ENCODE measurements around the gene MARVELD1. TPM values are rescaled to one million over a fixed set of nuclear protein-coding genes. Genes with fewer than 3 reads are reported as not detected.

Gene MARVELD1
- total RNA-seq, 5 donors from 2014 or later (not counting 1 experiment from before 2014, with no cell fraction given), result 1.3 to 2.4 (median 1.5) TPM

- ChIA-PET CTCF (interaction anchor here (0.8 to 1.6 kb wide), 3 partner anchors 10 to 1085 kb away, joined by 3 to 6 read pairs (median 3); no protein-coding TSS in a partner anchor), POLR2A (interaction anchor here in 1 of 2 donors (0.6 kb wide), 1 partner anchor 24 kb away, joined by 4 read pairs; no protein-coding TSS in a partner anchor)
- Histone ChIP-seq H3K4me3 (ENCODE audit: control insufficient read depth in 1 of 2, extremely low read depth in 1 of 2, low read length in 1 of 2) (no peak overlapping the region), H3K27ac (ENCODE audit: low read length) (no peak overlapping the region), H3K36me3 (ENCODE audit: control insufficient read depth in 2 of 2, extremely low read depth in 1 of 2, insufficient read depth in 1 of 2, low read length in 1 of 2) (no peaks in the 10 kb centered on the region), H3K27me3 (replicated peaks in 1 of 2; ENCODE audit: control insufficient read depth in 2 of 2, extremely low read depth in 1 of 2, insufficient read depth in 2 of 2, low read length in 1 of 2) (peaks cover 0 to 17% of the 10 kb centered on the region in 2 experiments), H3K9me3 (no peaks in the 10 kb centered on the region), H3K4me1 (ENCODE audit: control insufficient read depth in 1 of 2, extremely low read depth in 1 of 2, insufficient read depth in 2 of 2, low read length in 2 of 2) (peaks cover 0 to 9% of the 10 kb centered on the region in 2 experiments)
- Mint-ChIP-seq H3K4me3 (no peak overlapping the region), H3K36me3 (no peaks in the 10 kb centered on the region), H3K27me3 (peaks cover 0 to 5% of the 10 kb centered on the region in 2 donors), H3K27ac (no peak overlapping the region), H3K9me3 (no peaks in the 10 kb centered on the region), H3K4me1 (peaks cover 5 to 7% (median 5%) of the 10 kb centered on the region in 3 donors)
- no peak for DNase-seq
- WGBS (ENCODE audit: insufficient coverage), result 80% methylated on average over 1 of the region's 8 CpGs
- ATAC-seq (replicated peaks in 1 of 4), result no peak
Measured at GRCh38 chr10:97718659-97719142, 5.2 kb downstream of the MARVELD1 start.

DNA sequence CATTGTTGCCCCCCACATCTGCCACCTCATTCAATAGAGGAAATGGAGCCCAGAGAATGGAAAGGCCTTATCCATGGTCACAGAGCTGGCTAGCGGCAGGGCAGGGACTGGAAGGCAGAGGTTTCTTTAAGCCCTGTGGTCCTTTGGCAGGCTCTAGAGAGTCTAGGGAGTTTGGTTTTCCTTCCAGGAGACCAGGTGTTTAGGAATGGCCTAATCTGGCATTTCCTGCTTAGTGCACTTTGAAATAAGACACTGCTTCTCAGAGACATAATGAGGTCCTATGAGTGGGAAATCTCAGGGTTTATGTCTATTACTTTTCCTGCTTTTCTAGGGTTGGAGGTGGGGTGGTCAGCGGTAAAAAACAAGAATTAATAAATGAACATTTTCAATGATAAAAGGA, 6.1 kb downstream of the MARVELD1 start:
- no peaks in the 10 kb centered on the region for H3K9me3 Mint-ChIP-seq
- Histone ChIP-seq H3K4me1 (ENCODE audit: control insufficient read depth in 1 of 2, extremely low read depth in 1 of 2, insufficient read depth in 2 of 2, low read length in 2 of 2) (peaks cover 0 to 6% of the 10 kb centered on the region in 2 experiments), H3K27ac (ENCODE audit: low read length) (no peak overlapping the region), H3K4me3 (ENCODE audit: control insufficient read depth in 1 of 2, extremely low read depth in 1 of 2, low read length in 1 of 2) (no peak overlapping the region), H3K9me3 (no peaks in the 10 kb centered on the region), H3K36me3 (ENCODE audit: control insufficient read depth in 2 of 2, extremely low read depth in 1 of 2, insufficient read depth in 1 of 2, low read length in 1 of 2) (no peaks in the 10 kb centered on the region), H3K27me3 (replicated peaks in 1 of 2; ENCODE audit: control insufficient read depth in 2 of 2, extremely low read depth in 1 of 2, insufficient read depth in 2 of 2, low read length in 1 of 2) (peaks cover 0 to 11% of the 10 kb centered on the region in 2 experiments)
- H3K27ac Mint-ChIP-seq, result no peak overlapping the region
- no peaks in the 10 kb centered on the region for H3K36me3 Mint-ChIP-seq
- ChIA-PET POLR2A (no interaction called here), CTCF (interaction anchor here (1.4 to 1.6 kb wide), 2 partner anchors 10 to 11 kb away, joined by 3 to 6 read pairs; no protein-coding TSS in a partner anchor)
- ATAC-seq (replicated peaks in 1 of 4) (no peak), DNase-seq (no peak)
- peaks cover 0 to 5% (median 3%) of the 10 kb centered on the region in 3 donors for H3K4me1 Mint-ChIP-seq
- H3K4me3 Mint-ChIP-seq, result no peak overlapping the region
- no CpG with 5 or more reads among the region's 2 CpGs for WGBS (ENCODE audit: insufficient coverage)
- H3K27me3 Mint-ChIP-seq, result peaks cover 0 to 7% of the 10 kb centered on the region in 2 donors

GRCh38 chr10:97721871-97722780, 8.6 kb downstream of the MARVELD1 start:
- Mint-ChIP-seq H3K9me3 (no peaks in the 10 kb centered on the region), H3K4me3 (no peak overlapping the region), H3K36me3 (no peaks in the 10 kb centered on the region), H3K27ac (no peak overlapping the region), H3K4me1 (no peaks in the 10 kb centered on the region), H3K27me3 (peaks cover 0 to 13% of the 10 kb centered on the region in 2 donors)
- Histone ChIP-seq H3K9me3 (no peaks in the 10 kb centered on the region), H3K27me3 (replicated peaks in 1 of 2; ENCODE audit: control insufficient read depth in 2 of 2, extremely low read depth in 1 of 2, insufficient read depth in 2 of 2, low read length in 1 of 2) (peaks cover 0 to 8% of the 10 kb centered on the region in 2 experiments), H3K4me1 (ENCODE audit: control insufficient read depth in 1 of 2, extremely low read depth in 1 of 2, insufficient read depth in 2 of 2, low read length in 2 of 2) (no peaks in the 10 kb centered on the region), H3K36me3 (ENCODE audit: control insufficient read depth in 2 of 2, extremely low read depth in 1 of 2, insufficient read depth in 1 of 2, low read length in 1 of 2) (no peaks in the 10 kb centered on the region), H3K4me3 (ENCODE audit: control insufficient read depth in 1 of 2, extremely low read depth in 1 of 2, low read length in 1 of 2) (no peak overlapping the region), H3K27ac (ENCODE audit: low read length) (no peak overlapping the region)
- ChIA-PET CTCF (no interaction called here), POLR2A (no interaction called here)
- DNase-seq (no peak), ATAC-seq (replicated peaks in 1 of 4) (no peak)
- WGBS (ENCODE audit: insufficient coverage), result 94% methylated on average over 2 of the region's 12 CpGs

- 55% methylated on average over 2 of the region's 3 CpGs for WGBS (ENCODE audit: insufficient coverage)
- H3K4me3 Mint-ChIP-seq, result no peak overlapping the region
- Histone ChIP-seq H3K4me1 (ENCODE audit: control insufficient read depth in 1 of 2, extremely low read depth in 1 of 2, insufficient read depth in 2 of 2, low read length in 2 of 2) (no peaks in the 10 kb centered on the region), H3K36me3 (ENCODE audit: control insufficient read depth in 2 of 2, extremely low read depth in 1 of 2, insufficient read depth in 1 of 2, low read length in 1 of 2) (no peaks in the 10 kb centered on the region), H3K27ac (ENCODE audit: low read length) (no peak overlapping the region), H3K9me3 (no peaks in the 10 kb centered on the region), H3K27me3 (replicated peaks in 1 of 2; ENCODE audit: control insufficient read depth in 2 of 2, extremely low read depth in 1 of 2, insufficient read depth in 2 of 2, low read length in 1 of 2) (peaks cover 0 to 7% of the 10 kb centered on the region in 2 experiments), H3K4me3 (ENCODE audit: control insufficient read depth in 1 of 2, extremely low read depth in 1 of 2, low read length in 1 of 2) (no peak overlapping the region)
- CTCF ChIA-PET, result interaction anchor here in 1 of 2 donors (1.2 kb wide), 1 partner anchor 17 kb away, joined by 3 read pairs; no protein-coding TSS in a partner anchor
- peaks cover 0 to 16% of the 10 kb centered on the region in 2 donors for H3K27me3 Mint-ChIP-seq
- H3K36me3 Mint-ChIP-seq, result no peaks in the 10 kb centered on the region
- no peaks in the 10 kb centered on the region for H3K4me1 Mint-ChIP-seq
- no peaks in the 10 kb centered on the region for H3K9me3 Mint-ChIP-seq
- no peak overlapping the region for H3K27ac Mint-ChIP-seq
- ATAC-seq (replicated peaks in 1 of 4) (no peak), DNase-seq (no peak)
- POLR2A ChIA-PET, result no interaction called here
Measured at GRCh38 chr10:97723001-97723400, 9.5 kb downstream of the MARVELD1 start.

DNA sequence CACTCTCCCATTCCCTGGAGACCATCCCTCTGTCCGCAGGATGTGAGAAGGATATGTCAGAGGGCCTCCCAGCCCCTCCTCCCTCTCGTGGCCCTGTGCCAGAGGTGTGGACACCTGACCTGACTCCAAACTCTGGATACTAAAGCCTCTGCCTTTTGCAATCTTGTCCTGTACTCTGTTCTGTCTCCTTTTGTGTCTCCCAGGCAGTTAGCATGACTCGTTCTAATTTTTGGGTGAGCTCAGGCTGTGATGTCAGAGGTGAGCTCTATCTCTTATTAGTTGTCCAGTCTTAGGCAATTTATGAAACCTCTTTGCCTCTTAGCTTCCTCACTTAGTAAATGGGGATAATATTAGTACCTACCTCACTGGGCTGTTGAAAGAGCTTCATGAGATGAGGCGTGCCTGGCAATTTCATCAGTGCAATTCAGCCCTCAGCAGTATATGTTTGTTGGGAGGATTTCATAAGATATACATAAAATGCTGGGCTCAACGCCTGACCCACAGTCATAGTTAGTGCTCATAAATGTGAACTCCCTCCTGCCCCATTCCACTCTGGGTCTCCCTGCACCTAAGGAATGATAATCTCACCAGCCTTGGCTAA, 10.9 kb downstream of the MARVELD1 start:
- no peak for ATAC-seq (replicated peaks in 1 of 4)
- no peaks in the 10 kb centered on the region for H3K4me1 Mint-ChIP-seq
- no peak for DNase-seq
- H3K27ac Mint-ChIP-seq, result no peak overlapping the region
- H3K36me3 Mint-ChIP-seq, result no peaks in the 10 kb centered on the region
- Histone ChIP-seq H3K4me1 (ENCODE audit: control insufficient read depth in 1 of 2, extremely low read depth in 1 of 2, insufficient read depth in 2 of 2, low read length in 2 of 2) (no peaks in the 10 kb centered on the region), H3K4me3 (ENCODE audit: control insufficient read depth in 1 of 2, extremely low read depth in 1 of 2, low read length in 1 of 2) (no peak overlapping the region), H3K9me3 (no peaks in the 10 kb centered on the region), H3K36me3 (ENCODE audit: control insufficient read depth in 2 of 2, extremely low read depth in 1 of 2, insufficient read depth in 1 of 2, low read length in 1 of 2) (no peaks in the 10 kb centered on the region), H3K27me3 (replicated peaks in 1 of 2; ENCODE audit: control insufficient read depth in 2 of 2, extremely low read depth in 1 of 2, insufficient read depth in 2 of 2, low read length in 1 of 2) (peaks cover 0 to 7% of the 10 kb centered on the region in 2 experiments), H3K27ac (ENCODE audit: low read length) (no peak overlapping the region)
- POLR2A ChIA-PET, result interaction anchor here (0.6 to 0.7 kb wide), 3 partner anchors 12 to 138 kb away, joined by 3 to 7 read pairs (median 3); partner anchors contain the start of genes AVPI1 (in 1 of the 2) and ZFYVE27 (in 1 of the 2)
- CTCF ChIA-PET, result interaction anchor here (0.5 to 2.7 kb wide), 9 partner anchors 11 to 384 kb away, joined by 3 to 9 read pairs (median 3); partner anchors contain the start of gene ZFYVE27 (in 1 of the 2)
- no peak overlapping the region for H3K4me3 Mint-ChIP-seq
- WGBS (ENCODE audit: insufficient coverage), result 50% methylated on average over 1 of the region's 5 CpGs
- no peaks in the 10 kb centered on the region for H3K9me3 Mint-ChIP-seq
- H3K27me3 Mint-ChIP-seq, result peaks cover 0 to 20% of the 10 kb centered on the region in 2 donors

- ChIA-PET POLR2A (interaction anchor here in 1 of 2 donors (0.8 kb wide), 1 partner anchor 20 kb away, joined by 3 read pairs; no protein-coding TSS in a partner anchor), CTCF (interaction anchor here (0.8 to 1.3 kb wide), 2 partner anchors 8 to 50 kb away, joined by 3 read pairs; no protein-coding TSS in a partner anchor)
- Mint-ChIP-seq H3K36me3 (no peaks in the 10 kb centered on the region), H3K27ac (no peak overlapping the region), H3K27me3 (peaks cover 0 to 22% of the 10 kb centered on the region in 2 donors), H3K4me3 (no peak overlapping the region), H3K4me1 (no peaks in the 10 kb centered on the region), H3K9me3 (no peaks in the 10 kb centered on the region)
- Histone ChIP-seq H3K4me3 (ENCODE audit: control insufficient read depth in 1 of 2, extremely low read depth in 1 of 2, low read length in 1 of 2) (no peak overlapping the region), H3K4me1 (ENCODE audit: control insufficient read depth in 1 of 2, extremely low read depth in 1 of 2, insufficient read depth in 2 of 2, low read length in 2 of 2) (no peaks in the 10 kb centered on the region), H3K9me3 (no peaks in the 10 kb centered on the region), H3K27me3 (replicated peaks in 1 of 2; ENCODE audit: control insufficient read depth in 2 of 2, extremely low read depth in 1 of 2, insufficient read depth in 2 of 2, low read length in 1 of 2) (peaks cover 0 to 16% of the 10 kb centered on the region in 2 experiments), H3K36me3 (ENCODE audit: control insufficient read depth in 2 of 2, extremely low read depth in 1 of 2, insufficient read depth in 1 of 2, low read length in 1 of 2) (no peaks in the 10 kb centered on the region), H3K27ac (ENCODE audit: low read length) (no peak overlapping the region)
- no peak for ATAC-seq (replicated peaks in 1 of 4)
- no peak for DNase-seq
- 100% methylated on average over 2 of the region's 8 CpGs for WGBS (ENCODE audit: insufficient coverage)
Measured at GRCh38 chr10:97726636-97727178, 13.2 kb downstream of the MARVELD1 start.
